ENCODE measurements around the gene THSD1. TPM values are rescaled to one million over a fixed set of nuclear protein-coding genes. Genes with fewer than 3 reads are reported as not detected.
A peak's percentile ranks its signal among the peaks of the same experiment; 100 is the strongest.

THSD1 gene
- 1 to 10 TPM; 7.5 to 8.0 (median 7.8) TPM for polyA plus RNA-seq (ENCODE audit: insufficient read length in 3 of 3)

GRCh38 chr13:52405767-52406494, at the start of gene THSD1:
TSS of gene THSD1 (minus strand) at chr13:52406172. CDS start at chr13:52402600, 3,572 bp downstream.
- DNase-seq (ENCODE audit: low read depth in 3 of 3, low spot score in 2 of 3), result no peak

- DNase-seq (ENCODE audit: low read depth in 3 of 3, low spot score in 2 of 3), result peak; percentile 57 to 75 (median 72)
Observed at GRCh38 chr13:52455677-52456041, 49.7 kb upstream of the THSD1 start.

GRCh38 chr13:52454820-52455676, 49.1 kb upstream of the THSD1 start, which contains the start of gene CKAP2:
TSS of gene CKAP2 (plus strand) at chr13:52455478. CDS start at chr13:52455557, 79 bp downstream.
- peak; percentile 89 to 90 (median 89) for DNase-seq (ENCODE audit: low read depth in 3 of 3, low spot score in 2 of 3)

- peak in 1 of 3 donors; percentile 7 for DNase-seq (ENCODE audit: low read depth in 3 of 3, low spot score in 2 of 3)
Observed at GRCh38 chr13:52454459-52454819, 48.5 kb upstream of the THSD1 start.

- DNase-seq (ENCODE audit: low read depth in 3 of 3, low spot score in 2 of 3), result no peak
Observed at GRCh38 chr13:52452470-52452869, 46.5 kb upstream of the THSD1 start.

GRCh38 chr13:52451135-52451804, 45.3 kb upstream of the THSD1 start:
- DNase-seq (ENCODE audit: low read depth in 3 of 3, low spot score in 2 of 3), result no peak

GRCh38 chr13:52450793-52451116, 44.8 kb upstream of the THSD1 start:
- no peak for DNase-seq (ENCODE audit: low read depth in 3 of 3, low spot score in 2 of 3)

GRCh38 chr13:52450012-52450792, 44.2 kb upstream of the THSD1 start, which contains the start of gene VPS36:
TSS of gene VPS36 (minus strand) at chr13:52450634. CDS start at chr13:52450594, 40 bp downstream.
- DNase-seq (ENCODE audit: low read depth in 3 of 3, low spot score in 2 of 3), result peak; percentile 86 to 95 (median 93)

GRCh38 chr13:52449331-52450011, 43.5 kb upstream of the THSD1 start:
- peak in 1 of 3 donors; percentile 41 for DNase-seq (ENCODE audit: low read depth in 3 of 3, low spot score in 2 of 3)

GRCh38 chr13:52447815-52448552, 42.0 kb upstream of the THSD1 start:
- DNase-seq (ENCODE audit: low read depth in 3 of 3, low spot score in 2 of 3), result no peak

GRCh38 chr13:52447354-52447753, 41.4 kb upstream of the THSD1 start:
- DNase-seq (ENCODE audit: low read depth in 3 of 3, low spot score in 2 of 3), result no peak

GRCh38 chr13:52446265-52446664, 40.3 kb upstream of the THSD1 start:
- no peak for DNase-seq (ENCODE audit: low read depth in 3 of 3, low spot score in 2 of 3)

- DNase-seq (ENCODE audit: low read depth in 3 of 3, low spot score in 2 of 3), result no peak
Observed at GRCh38 chr13:52432456-52432855, 26.5 kb upstream of the THSD1 start.

- DNase-seq (ENCODE audit: low read depth in 3 of 3, low spot score in 2 of 3), result no peak
Observed at GRCh38 chr13:52428295-52428694, 22.3 kb upstream of the THSD1 start.

GRCh38 chr13:52421216-52421615, 15.2 kb upstream of the THSD1 start:
- DNase-seq (ENCODE audit: low read depth in 3 of 3, low spot score in 2 of 3), result no peak

GRCh38 chr13:52419080-52419479, 13.1 kb upstream of the THSD1 start:
- DNase-seq (ENCODE audit: low read depth in 3 of 3, low spot score in 2 of 3), result no peak

GRCh38 chr13:52414963-52415362, 9.0 kb upstream of the THSD1 start:
- DNase-seq (ENCODE audit: low read depth in 3 of 3, low spot score in 2 of 3), result no peak

GRCh38 chr13:52414051-52414450, 8.1 kb upstream of the THSD1 start:
- no peak for DNase-seq (ENCODE audit: low read depth in 3 of 3, low spot score in 2 of 3)

GRCh38 chr13:52412128-52412527, 6.2 kb upstream of the THSD1 start:
- DNase-seq (ENCODE audit: low read depth in 3 of 3, low spot score in 2 of 3), result no peak

Data from right renal cortex interstitium (tissue), 3 donors.